Omental fat pad (tissue), 4 donors: Measurements from ENCODE around the gene HIP1R. TPM values are rescaled to one million over a fixed set of nuclear protein-coding genes. Genes with fewer than 3 reads are reported as not detected.

ENCODE experiments used
- ATAC-seq: fragments of 150-250 bp; one replicate; pipeline ENCODE4 v1.9.1; 2016; ENCODE audit warnings: mild to moderate bottlenecking, moderate library complexity; ENCODE audit not compliant: low FRiP score
- DNase-seq: peaks from one replicate; pipeline ENCODE4 v3.0.0-alpha.2; 2019; ENCODE audit warnings: low spot score
- CTCF ChIP-seq, 3 donors: fragments of 450-650 bp; IDR thresholded peaks; one replicate each; pipeline ENCODE4 v1.5.1; 2016 to 2017; ENCODE audit warnings: antibody characterized with exemption in 3 of 3, mild to moderate bottlenecking in 3 of 3, moderate library complexity in 2 of 3
- total RNA-seq, 4 donors: library from RNA; depleted of rRNA; stranded (reverse); fragments of >200 nt; gene quantifications; one replicate each; pipeline ENCODE4 v1.1.0, GENCODE V29; 2016

Gene HIP1R
- total RNA-seq, 4 donors from 2014 or later, result 11.4 to 65.6 (median 22.2) TPM

DNA sequence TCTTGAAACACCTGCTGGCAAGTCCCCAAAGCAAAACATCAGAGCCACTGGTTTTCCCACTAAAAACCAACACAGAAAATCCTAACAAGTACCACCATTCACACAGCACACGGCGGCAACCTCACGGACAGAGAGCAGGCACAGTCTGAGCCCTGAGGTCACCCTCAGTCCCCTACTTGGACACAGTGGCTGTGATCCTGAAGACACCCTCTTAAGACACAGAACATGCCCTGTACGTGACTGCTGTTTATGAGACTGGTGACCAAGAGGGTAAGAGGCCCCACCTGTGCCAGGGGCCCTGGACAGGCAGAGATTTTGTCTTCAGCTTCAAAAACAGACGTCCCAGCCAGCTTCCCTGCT is 29.6 kb downstream of the HIP1R start:
- ATAC-seq, result no peak
- no peak for DNase-seq
- TF ChIP-seq CTCF (IDR thresholded peaks at IDR 0.05), result no peak

DNA sequence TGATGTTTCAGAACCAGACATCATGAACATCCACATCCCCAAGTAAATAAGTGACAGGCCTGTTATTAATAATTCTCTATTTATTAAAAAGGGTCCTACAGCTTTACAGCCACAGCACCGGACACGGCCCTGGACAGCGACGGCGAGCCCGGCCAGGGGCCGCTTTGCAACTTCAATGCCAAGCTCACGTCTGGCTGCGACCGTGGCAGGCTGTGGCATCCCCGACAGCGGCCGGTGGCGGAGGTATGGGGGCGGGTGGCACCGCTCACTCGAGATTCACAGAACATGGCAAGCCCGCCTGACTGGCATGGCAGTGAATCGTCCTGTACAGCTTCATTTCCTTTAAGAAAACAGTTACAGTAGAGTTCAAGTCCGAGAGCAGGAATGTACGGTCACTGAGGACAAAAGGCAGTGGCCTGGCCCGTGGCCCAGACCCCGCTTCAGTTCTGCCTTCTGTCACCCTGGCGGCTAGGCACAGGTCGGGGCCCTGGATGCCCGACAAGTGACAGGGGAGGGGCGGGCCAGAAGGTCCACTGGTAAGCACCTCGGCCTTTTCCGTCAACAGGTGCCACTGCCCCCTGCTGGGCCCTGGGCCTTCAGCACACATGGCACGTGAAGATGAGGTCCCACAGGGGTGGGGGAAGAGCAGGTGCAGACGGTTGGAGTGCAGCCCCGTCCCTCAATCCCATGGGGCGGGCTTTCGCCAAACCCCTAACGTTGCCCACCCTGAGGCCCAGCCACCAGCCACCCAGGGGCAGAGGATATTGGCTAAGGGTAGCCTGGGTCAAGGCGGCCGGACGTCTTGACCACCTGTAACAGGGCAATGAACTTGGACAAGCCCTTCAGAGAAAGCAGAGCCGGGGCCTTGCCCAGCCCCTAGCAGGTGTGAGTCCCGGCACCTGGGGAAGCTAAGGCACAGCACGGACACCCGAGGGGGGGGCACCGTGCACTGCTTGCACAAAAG is 30.3 kb downstream of the HIP1R start:
- TF ChIP-seq CTCF (IDR thresholded peaks at IDR 0.05), result no peak
- DNase-seq, result no peak
- ATAC-seq, result no peak

DNA sequence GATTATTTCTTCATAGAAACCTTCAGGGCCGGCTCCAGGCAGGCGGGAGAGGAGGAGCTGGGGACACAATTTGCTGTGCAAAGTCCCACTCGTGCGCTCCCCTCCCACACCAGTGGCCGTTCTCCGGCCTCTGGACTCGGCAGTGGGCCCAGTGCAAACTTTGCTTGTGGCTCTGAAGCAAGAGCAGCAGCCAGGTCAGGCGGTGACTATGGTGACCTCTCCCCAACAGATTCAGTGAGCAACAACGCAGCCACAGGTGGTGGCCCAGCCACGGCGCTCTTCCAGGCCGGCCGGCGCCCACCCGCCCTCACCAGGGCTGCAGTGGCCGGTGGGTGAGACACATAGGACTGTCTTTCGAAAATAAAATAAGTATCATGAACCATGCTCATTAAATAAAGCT is 31.1 kb downstream of the HIP1R start:
- ATAC-seq (no peak), DNase-seq (no peak)
- TF ChIP-seq CTCF (IDR thresholded peaks at IDR 0.05), result no peak

DNA sequence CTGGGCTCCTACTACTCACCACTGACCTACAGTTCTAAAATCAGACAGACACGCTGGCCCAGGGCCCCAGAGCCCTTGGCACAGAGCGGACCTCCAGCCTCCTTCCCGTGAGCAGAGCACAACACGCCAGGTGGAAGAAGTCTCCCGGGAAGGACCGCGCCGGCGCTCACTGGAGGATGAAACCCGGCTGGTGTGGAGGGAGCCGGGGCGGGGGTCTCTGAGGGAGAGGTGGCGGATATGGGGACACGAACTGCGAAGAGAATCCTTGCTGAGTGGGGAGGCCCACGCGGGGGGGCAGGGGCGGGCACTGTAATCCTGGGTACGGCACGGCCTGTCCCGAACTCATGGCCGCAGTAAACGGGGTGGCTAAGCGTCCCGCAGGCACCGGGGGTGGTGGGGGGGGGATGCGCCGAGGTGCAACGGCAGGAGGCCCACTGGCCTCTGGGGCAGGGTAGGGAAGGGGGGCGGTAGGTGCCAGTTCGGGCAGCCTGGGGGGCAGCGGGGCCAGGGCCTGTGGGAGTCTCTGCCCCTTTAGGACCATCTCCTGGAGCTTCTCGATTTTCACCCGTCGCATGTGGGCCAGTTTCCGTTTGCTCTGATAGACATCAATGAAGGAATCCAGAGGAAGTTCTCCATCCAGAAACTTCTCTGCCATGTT is 31.8 kb downstream of the HIP1R start:
- ATAC-seq, result no peak
- no peak for DNase-seq
- TF ChIP-seq CTCF (IDR thresholded peaks at IDR 0.05), result no peak

GRCh38 chr12:122867691-122868461 is 32.6 kb downstream of the HIP1R start:
- ATAC-seq, result no peak
- TF ChIP-seq CTCF (IDR thresholded peaks at IDR 0.05), result no peak

DNA sequence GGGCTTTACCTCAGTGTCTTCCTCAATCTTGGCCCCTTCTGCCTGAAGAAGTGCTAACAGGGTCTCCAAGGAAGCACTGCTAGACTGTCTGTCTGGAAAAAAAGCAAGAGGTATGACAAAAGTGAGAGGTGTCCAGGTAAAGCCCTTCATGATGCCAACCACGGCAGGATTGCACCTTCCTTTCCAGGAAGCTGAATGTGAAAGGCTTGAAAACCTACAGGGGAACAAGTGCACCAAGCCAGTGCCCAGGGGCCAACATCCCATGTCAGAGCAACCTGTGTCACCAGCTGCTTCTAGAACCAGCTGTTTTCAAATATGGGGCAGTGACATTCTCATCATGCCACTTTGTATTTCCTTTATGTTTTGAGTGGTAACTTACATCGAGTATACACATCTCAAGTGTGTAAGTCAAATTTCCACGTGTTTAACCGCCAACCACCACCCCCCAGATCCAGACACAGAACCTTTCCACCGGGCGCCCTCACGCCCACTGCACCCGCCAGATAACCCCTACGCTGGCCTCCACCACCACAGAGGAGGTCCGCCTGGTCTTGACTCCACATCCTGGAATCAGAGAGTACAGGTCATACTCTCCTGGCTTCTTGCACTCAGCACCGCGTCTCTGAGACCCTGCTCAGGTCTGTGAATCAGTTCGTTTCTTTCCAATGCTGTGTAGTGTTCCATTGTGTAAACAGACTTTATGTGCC is 33.4 kb downstream of the HIP1R start:
- TF ChIP-seq CTCF (IDR thresholded peaks at IDR 0.05), result no peak
- ATAC-seq (no peak), DNase-seq (no peak)

More at GRCh38 chr12:122867691-122868461, 32.6 kb downstream of the HIP1R start:
- DNase-seq, result no peak
